ENCODE measurements around the gene CXCL16. TPM values are rescaled to one million over a fixed set of nuclear protein-coding genes. Genes with fewer than 3 reads are reported as not detected.
"Not testable (repeated sequence)": the region's sequence is repeated elsewhere in the genome, so short reads cannot be mapped to it uniquely, and the experiment has no call there.

The CXCL16 gene
- total RNA-seq, 2 donors from 2014 or later: 3.6 to 27.5 TPM

DNA sequence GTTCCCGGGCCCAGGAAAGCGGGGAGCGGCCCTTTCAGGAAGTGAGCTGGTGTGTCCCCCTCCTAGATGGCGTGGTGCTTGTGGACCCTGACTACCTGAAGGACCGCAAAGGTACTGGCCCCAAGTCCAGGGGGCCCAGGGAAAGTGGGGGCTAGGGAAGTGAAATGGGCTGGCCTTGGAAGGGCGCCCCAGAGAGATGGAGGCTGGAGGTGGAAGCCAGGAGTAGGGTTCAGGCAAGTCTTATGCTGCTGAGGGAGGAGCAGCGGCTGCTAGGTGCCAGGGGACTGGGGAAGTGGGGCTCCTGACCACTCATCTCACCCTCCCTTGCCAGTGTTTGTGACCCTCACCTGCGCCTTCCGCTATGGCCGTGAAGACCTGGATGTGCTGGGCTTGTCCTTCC lies 23.6 kb downstream of the CXCL16 start:
- intact Hi-C loops (cut with DNase I): no loop called here
- Histone ChIP-seq H3K4me3 (no peak overlapping the region), H3K4me1 (peaks cover 32% of the 10 kb centered on the region), H3K36me3 (replicated peaks in 1 of 2; ENCODE audit: insufficient read depth in 1 of 2, low read depth in 2 of 2) (peaks cover 0 to 2% of the 10 kb centered on the region in 2 donors), H3K9me3 (no peaks in the 10 kb centered on the region), H3K27me3 (no peaks in the 10 kb centered on the region), H3K27ac (no peak overlapping the region)
- no peak for ATAC-seq
- 97 to 100% methylated on average over 10 of the region's 10 CpGs for WGBS, 2 donors
- DNase-seq: no peak
- TF ChIP-seq, protein P1, sequence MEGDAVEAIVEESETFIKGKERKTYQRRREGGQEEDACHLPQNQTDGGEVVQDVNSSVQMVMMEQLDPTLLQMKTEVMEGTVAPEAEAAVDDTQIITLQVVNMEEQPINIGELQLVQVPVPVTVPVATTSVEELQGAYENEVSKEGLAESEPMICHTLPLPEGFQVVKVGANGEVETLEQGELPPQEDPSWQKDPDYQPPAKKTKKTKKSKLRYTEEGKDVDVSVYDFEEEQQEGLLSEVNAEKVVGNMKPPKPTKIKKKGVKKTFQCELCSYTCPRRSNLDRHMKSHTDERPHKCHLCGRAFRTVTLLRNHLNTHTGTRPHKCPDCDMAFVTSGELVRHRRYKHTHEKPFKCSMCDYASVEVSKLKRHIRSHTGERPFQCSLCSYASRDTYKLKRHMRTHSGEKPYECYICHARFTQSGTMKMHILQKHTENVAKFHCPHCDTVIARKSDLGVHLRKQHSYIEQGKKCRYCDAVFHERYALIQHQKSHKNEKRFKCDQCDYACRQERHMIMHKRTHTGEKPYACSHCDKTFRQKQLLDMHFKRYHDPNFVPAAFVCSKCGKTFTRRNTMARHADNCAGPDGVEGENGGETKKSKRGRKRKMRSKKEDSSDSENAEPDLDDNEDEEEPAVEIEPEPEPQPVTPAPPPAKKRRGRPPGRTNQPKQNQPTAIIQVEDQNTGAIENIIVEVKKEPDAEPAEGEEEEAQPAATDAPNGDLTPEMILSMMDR (IDR thresholded peaks at IDR 0.05): no peak
- TF ChIP-seq POLR2A (IDR thresholded peaks at IDR 0.05): no peak

DNA sequence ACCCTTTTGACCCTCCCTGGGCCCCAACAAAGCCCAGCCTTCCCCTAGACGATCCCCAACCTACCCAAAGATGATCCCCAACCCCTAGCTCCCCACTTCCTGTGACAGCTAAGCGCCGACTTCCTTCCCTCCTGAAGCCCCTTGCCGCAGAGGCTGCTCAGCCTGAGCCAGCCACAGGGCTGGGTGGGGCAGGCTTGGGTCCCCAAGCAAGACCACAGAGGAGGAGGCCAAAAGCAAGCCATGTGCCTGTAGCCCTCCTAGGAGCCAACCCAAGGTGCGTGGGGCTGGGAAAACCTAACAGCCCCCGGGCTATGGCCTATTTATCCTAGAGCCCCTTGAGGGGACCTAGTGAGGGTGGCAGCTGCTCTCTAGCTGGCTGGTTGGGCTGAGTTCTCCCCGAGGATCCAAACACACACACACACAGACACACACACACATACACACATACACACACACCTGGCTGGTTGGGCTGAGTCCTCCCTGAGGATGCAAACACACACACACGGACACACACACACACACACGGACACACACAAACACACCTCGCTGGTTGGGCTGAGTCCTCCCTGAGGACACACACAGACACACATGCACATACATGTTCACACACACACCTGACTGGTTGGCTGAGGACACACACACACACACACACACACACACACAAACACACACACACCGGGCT lies 24.5 kb downstream of the CXCL16 start:
- Histone ChIP-seq H3K9me3 (no peaks in the 10 kb centered on the region), H3K4me1 (peaks cover 26% of the 10 kb centered on the region), H3K27me3 (no peaks in the 10 kb centered on the region), H3K27ac (no peak overlapping the region), H3K4me3 (no peak overlapping the region), H3K36me3 (replicated peaks in 1 of 2; ENCODE audit: insufficient read depth in 1 of 2, low read depth in 2 of 2) (peaks cover 0 to 2% of the 10 kb centered on the region in 2 donors)
- intact Hi-C loops (cut with DNase I): no loop called here
- no peak for DNase-seq
- TF ChIP-seq POLR2A (IDR thresholded peaks at IDR 0.05): no peak
- TF ChIP-seq, protein P1 (IDR thresholded peaks at IDR 0.05): no peak
- no peak for ATAC-seq
- 73 to 74% methylated on average over 7 to 9 of the region's 11 CpGs for WGBS, 2 donors

GRCh38 chr17:4714340-4715062 lies 25.2 kb downstream of the CXCL16 start:
- peak overlapping the region in 1 of 4 donors; percentile 24 for H3K27ac ChIP-seq

DNA sequence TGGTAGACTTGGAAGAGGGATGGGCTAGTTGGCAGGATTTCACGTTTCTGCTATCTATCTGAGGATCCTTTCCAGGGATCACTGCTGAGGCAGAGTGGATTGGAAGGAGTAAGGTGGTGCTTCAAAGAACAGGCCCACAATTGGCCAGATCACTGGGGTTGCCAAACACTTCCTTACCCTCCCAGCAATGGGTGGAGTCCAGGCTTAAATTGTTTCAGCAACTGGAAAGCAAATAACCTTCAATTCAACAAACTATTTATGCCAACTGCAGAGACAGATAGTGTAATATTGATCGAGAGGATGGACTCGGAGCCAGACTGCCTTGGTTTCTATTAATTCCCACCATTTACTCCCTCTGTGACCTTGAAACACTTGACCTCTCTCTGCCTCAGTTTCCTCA lies 27.2 kb downstream of the CXCL16 start:
- Histone ChIP-seq H3K4me1 (peaks cover 19% of the 10 kb centered on the region), H3K4me3 (no peak overlapping the region), H3K9me3 (no peaks in the 10 kb centered on the region), H3K36me3 (replicated peaks in 1 of 2; ENCODE audit: insufficient read depth in 1 of 2, low read depth in 2 of 2) (no peaks in the 10 kb centered on the region), H3K27ac (peak overlapping the region in 1 of 4 donors; percentile 88), H3K27me3 (no peaks in the 10 kb centered on the region)
- intact Hi-C loops (cut with DNase I): no loop called here
- ATAC-seq: no peak
- DNase-seq: peak in 1 of 4 donors; percentile 46
- WGBS, 2 donors: 26 to 28% methylated on average over 3 of the region's 3 CpGs
- TF ChIP-seq, protein P1 (IDR thresholded peaks at IDR 0.05): no peak
- no peak for TF ChIP-seq POLR2A (IDR thresholded peaks at IDR 0.05)

More at GRCh38 chr17:4714340-4715062, 25.2 kb downstream of the CXCL16 start:
- intact Hi-C loops (cut with DNase I); H3K9me3 ChIP-seq; H3K4me3 ChIP-seq; H3K36me3 ChIP-seq (replicated peaks in 1 of 2; ENCODE audit: insufficient read depth in 1 of 2, low read depth in 2 of 2); DNase-seq; H3K27me3 ChIP-seq; ATAC-seq: not testable (repeated sequence)
- WGBS, 2 donors: 75% methylated on average over 6 to 9 of the region's 15 CpGs
- peaks cover 19% of the 10 kb centered on the region for H3K4me1 ChIP-seq

GRCh38 chr17:4711661-4712181 lies 28.0 kb downstream of the CXCL16 start:
- H3K4me1 ChIP-seq: peaks cover 19% of the 10 kb centered on the region
- no peaks in the 10 kb centered on the region for H3K27me3 ChIP-seq
- H3K27ac ChIP-seq: peak overlapping the region in 2 of 4 donors; percentile 84 to 88
- DNase-seq (peak in 1 of 4 donors; percentile 72), ATAC-seq (no peak)
- 44 to 58% methylated on average over 5 to 6 of the region's 6 CpGs for WGBS, 2 donors
- H3K36me3 ChIP-seq (replicated peaks in 1 of 2; ENCODE audit: insufficient read depth in 1 of 2, low read depth in 2 of 2): no peaks in the 10 kb centered on the region
- intact Hi-C loops (cut with DNase I): no loop called here
- no peaks in the 10 kb centered on the region for H3K9me3 ChIP-seq
- TF ChIP-seq, protein P1 (IDR thresholded peaks at IDR 0.05): no peak
- peak in 1 of 3 donors; percentile 2 for TF ChIP-seq POLR2A (IDR thresholded peaks at IDR 0.05)
- no peak overlapping the region for H3K4me3 ChIP-seq
